Measurements from ENCODE around the gene BRI3BP.

The BRI3BP gene

DNA sequence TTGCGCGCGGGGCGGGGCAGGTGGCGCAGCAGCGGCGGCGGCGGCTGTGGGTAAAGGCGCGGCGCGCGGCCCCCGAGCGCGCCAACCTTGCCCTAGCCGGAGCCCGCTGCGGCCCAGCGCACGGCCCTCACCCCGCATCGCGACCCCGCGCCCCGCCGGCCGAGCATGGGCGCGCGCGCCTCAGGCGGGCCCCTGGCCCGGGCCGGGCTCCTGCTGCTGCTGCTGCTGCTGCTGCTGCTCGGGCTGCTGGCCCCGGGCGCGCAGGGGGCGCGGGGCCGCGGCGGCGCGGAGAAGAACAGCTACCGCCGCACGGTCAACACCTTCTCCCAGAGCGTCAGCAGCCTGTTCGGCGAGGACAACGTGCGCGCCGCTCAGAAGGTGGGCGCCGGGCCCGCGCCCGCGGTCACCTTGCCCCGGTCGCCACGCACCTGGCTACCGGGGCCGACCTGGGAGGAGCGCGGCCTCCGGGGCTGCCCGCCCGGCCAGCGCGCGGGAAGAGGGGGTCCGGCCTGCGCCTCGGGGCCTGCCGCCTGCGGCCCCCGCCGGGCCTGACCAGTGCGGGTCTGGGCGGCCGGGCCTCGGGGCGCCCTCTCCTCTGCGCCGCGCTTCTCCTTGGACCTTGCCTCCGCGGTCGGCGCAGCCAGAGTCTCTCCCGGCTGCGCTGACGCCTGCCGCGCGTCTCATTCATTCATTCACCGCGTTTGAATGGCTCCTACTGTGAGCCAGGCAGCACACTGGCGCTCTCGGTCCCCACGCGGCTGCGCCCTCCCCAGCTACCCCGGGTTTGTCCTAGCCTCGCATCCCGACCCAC lies at the start of gene BRI3BP:
Gene BRI3BP (plus strand): TSS at position 20 of the 811 bp plus-strand sequence. CDS start 146 bp downstream, at position 166.
- in situ Hi-C loops (cut with MboI; ENCODE audit: low pct_unique_long_range_greater_than_20kb, low sequenced_read_pairs): no loop called here
- peak; percentile 24 for DNase-seq

DNA sequence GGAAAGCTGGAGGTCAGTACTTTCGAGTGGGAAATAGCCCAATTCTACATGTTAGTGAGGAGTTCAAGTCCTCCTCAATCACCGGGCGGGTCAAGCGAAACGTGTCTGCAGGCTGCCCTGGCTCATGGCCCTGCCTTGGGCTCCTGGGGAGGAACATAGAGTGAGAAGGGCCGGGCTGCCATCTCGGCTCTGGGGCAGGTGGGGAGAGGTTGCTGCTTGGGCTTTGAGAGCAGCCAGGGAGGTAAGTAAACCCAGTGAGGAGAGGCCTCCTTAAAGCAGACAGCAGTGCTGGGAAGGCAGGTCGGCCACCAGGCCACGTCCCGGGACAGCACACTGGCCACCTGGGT lies 47.0 kb upstream of the BRI3BP start:
- DNase-seq: no peak

GRCh38 chr12:124947013-124947412 lies 46.4 kb upstream of the BRI3BP start:
- DNase-seq: no peak
- in situ Hi-C loops (cut with MboI; ENCODE audit: low pct_unique_long_range_greater_than_20kb, low sequenced_read_pairs): no loop called here

More for the DNA sequence above, 47.0 kb upstream of the BRI3BP start:
- in situ Hi-C loops (cut with MboI; ENCODE audit: low pct_unique_long_range_greater_than_20kb, low sequenced_read_pairs): no loop called here

GRCh38 chr12:124947561-124948398 lies 45.7 kb upstream of the BRI3BP start:
- no peak for DNase-seq
- in situ Hi-C loops (cut with MboI; ENCODE audit: low pct_unique_long_range_greater_than_20kb, low sequenced_read_pairs): no loop called here

DNA sequence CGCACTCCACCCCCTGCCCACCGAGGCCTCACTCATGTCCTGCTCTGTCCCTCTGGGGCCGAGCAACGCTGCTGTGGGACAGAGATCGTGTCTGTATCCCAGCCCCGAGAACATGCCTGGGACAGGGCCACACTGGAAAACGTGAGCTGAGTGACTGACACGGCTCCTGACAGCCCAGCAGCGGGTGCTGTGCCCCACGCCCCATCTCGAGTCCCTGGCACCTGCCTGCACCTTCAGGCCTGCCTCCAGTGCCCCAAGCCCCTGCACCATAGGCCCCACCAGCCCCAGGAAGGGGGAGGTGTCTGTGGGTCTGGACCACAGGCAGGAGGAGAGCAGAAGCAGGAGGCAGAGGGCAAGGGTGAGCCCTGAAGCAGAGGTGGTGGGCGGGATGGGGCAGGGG lies 44.4 kb upstream of the BRI3BP start:
- DNase-seq: no peak
- in situ Hi-C loops (cut with MboI; ENCODE audit: low pct_unique_long_range_greater_than_20kb, low sequenced_read_pairs): no loop called here

- DNase-seq: no peak
- in situ Hi-C loops (cut with MboI; ENCODE audit: low pct_unique_long_range_greater_than_20kb, low sequenced_read_pairs): no loop called here
These were observed 43.4 kb upstream of the BRI3BP start for GRCh38 chr12:124949779-124950728.

DNA sequence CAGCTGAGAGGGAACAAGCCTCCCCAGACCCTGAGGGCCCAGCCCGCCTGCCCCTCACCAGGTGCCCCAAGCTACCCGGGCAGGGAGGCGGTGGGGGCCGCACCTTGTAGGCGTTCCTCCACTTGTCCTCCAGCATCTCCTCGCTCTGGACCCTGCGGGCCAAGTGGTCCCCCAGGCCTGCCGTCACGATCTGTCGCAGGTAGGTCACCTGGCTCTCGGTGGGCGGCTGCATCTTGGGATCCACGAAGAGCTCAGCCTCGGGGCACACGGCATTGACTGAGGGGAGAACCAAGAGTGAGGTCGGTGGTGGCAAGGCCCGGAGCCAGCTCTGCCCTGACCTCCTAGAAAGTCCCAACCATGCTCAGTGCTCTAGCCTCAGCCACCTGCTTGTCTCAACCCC lies 41.1 kb upstream of the BRI3BP start:
- no peak for DNase-seq
- in situ Hi-C loops (cut with MboI; ENCODE audit: low pct_unique_long_range_greater_than_20kb, low sequenced_read_pairs): no loop called here

DNA sequence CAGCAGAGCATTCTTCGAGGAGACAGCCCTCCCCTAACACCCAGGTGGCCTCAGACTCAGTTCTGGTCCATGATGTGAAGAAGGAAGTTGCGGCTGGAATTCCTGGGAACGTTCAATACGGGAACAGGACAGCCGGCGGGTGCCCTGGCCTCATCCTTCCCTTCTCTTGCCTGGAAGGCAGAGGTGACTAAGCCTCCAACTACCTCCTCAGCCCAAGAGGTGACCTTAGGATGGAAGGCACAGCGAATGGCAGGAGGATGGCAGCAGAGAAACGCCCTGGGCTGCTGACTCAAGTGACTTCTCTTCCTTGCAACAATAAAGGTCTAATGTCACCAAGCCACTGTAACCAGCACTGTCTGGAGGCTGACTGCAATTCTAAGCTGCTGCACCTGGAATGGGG lies 40.6 kb upstream of the BRI3BP start:
- in situ Hi-C loops (cut with MboI; ENCODE audit: low pct_unique_long_range_greater_than_20kb, low sequenced_read_pairs): no loop called here

DNA sequence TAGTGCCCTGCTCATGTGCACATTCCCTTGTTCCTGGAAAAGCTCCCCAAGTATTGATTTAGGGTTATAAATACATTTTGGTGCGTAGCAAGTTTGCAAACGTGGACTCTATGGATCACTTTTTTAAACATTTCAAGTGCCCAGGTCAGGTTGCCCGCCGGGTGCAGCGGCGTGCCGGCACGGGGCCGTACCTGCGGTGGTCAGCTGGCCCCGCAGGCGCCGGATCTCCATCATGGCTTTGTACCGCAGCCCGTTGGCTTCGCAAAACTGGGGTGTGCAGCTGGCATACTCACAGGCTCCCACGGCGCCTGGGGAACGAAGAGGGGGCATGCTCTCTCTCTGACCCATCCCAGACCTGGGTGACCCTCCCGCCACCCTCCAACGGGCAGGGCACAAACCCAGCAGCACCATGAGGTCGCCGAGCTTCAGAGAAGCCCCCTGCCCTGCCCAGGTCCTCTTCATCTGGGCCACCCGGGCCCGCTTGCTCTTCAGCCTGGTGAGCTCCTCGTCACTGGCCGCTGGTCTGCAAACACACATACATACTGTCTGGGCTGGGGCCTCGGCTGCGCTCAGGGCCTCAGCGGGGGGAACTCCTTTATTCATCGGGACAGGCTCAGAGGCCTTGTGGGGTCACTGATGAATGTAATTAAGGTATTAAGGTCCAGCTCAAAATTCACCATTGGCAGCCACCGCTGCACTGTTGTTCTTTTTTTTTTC lies 39.6 kb upstream of the BRI3BP start:
- in situ Hi-C loops (cut with MboI; ENCODE audit: low pct_unique_long_range_greater_than_20kb, low sequenced_read_pairs): no loop called here

More for the DNA sequence above, 40.6 kb upstream of the BRI3BP start:
- DNase-seq: no peak

DNA sequence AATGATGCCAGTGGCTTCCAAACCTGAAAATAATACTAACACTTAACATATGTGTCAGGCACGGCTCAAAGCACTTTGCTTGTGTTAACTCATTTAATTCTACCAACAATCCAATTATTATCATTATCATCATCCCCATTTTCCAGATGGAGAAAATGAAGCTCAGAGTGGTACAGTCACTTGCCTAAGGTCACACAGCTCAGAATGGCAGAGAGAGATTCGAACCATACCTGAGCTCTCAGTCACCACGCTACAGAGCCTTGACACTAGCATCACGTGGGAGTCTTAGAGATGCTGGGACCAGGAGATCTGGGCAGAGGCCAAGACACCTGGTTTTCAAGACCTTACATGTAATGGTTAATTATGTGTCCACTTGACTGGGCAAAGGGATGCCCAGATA lies 38.7 kb upstream of the BRI3BP start:
- in situ Hi-C loops (cut with MboI; ENCODE audit: low pct_unique_long_range_greater_than_20kb, low sequenced_read_pairs): no loop called here
- DNase-seq: no peak

More for the DNA sequence above, 39.6 kb upstream of the BRI3BP start:
- DNase-seq: no peak

GRCh38 chr12:124956571-124956970 lies 36.9 kb upstream of the BRI3BP start:
- in situ Hi-C loops (cut with MboI; ENCODE audit: low pct_unique_long_range_greater_than_20kb, low sequenced_read_pairs): no loop called here
- no peak for DNase-seq

DNA sequence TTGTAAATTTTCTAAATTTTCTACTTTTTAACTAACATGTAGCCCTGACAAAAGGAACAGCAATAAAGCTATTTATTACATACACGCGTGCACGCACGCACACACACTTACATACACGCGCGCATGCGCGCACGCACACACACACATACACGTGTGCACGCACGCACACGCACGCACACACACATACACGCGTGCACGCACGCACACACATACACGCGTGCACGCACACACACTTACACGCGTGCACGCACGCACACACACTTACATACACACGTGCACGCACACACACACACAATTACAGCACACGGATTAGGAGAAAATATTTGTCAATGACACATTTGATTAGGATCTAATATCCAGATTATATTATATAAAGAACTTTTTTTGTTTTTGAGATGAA lies 32.4 kb upstream of the BRI3BP start:
- DNase-seq: no peak
- in situ Hi-C loops (cut with MboI; ENCODE audit: low pct_unique_long_range_greater_than_20kb, low sequenced_read_pairs): no loop called here

- DNase-seq: no peak
- in situ Hi-C loops (cut with MboI; ENCODE audit: low pct_unique_long_range_greater_than_20kb, low sequenced_read_pairs): no loop called here
These were observed 30.2 kb upstream of the BRI3BP start for GRCh38 chr12:124963211-124963610.

DNA sequence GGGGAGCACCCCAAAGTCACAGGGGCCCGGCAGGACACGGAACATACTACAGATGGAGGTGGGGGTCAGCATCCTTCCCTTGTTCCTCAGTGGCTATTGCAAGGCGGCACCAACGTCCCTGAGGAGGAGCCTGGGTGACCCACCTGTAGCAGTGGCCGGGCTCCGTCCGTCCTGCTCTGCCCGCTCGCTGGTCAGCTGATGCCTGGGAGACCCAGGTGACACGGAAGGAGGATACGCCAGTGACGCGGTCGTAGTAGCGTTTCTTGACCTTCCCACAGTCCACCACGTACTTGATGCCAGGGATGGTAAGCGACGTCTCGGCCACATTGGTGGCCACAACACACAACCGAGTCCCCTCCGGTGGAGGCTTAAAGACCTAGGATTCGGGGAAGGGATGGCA lies 29.2 kb upstream of the BRI3BP start:
- in situ Hi-C loops (cut with MboI; ENCODE audit: low pct_unique_long_range_greater_than_20kb, low sequenced_read_pairs): no loop called here
- no peak for DNase-seq

- in situ Hi-C loops (cut with MboI; ENCODE audit: low pct_unique_long_range_greater_than_20kb, low sequenced_read_pairs): no loop called here
- no peak for DNase-seq
These were observed 28.5 kb upstream of the BRI3BP start for GRCh38 chr12:124964836-124965462.

DNA sequence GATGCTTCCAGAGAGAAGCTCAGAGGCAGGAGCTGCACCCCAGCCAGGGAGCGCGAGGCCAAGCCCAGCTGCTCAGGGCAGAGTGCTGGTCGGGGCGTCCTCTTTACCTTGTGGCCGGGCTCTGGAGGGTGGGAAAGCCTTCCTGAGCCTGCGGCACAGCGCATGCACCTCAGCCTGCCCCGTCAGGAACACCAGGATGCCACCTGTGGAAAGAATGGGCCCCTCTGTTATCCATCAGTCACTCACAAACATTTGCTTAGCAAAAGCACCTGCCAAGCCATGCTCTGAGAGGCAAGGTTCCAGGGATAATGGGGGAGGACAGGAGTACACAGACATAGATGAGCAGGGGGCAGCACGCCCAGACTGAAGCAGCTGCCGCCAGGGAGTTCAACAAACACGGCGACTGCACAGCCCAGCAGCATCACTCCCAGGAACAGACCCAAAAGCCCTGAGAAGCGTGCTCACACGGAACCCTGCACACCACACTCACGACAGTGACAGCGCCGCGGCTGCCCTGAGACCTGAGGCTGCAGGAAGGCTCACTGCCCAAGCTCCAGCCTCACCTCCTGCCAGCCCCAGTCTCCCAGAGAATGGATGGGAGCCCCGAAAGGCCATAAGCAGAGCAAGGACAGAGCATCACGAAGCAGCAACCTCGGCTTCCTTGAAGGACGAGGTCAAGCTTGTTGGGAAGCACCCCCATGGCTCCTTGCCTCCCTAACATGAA lies 26.3 kb upstream of the BRI3BP start:
- DNase-seq: no peak
- in situ Hi-C loops (cut with MboI; ENCODE audit: low pct_unique_long_range_greater_than_20kb, low sequenced_read_pairs): no loop called here

DNA sequence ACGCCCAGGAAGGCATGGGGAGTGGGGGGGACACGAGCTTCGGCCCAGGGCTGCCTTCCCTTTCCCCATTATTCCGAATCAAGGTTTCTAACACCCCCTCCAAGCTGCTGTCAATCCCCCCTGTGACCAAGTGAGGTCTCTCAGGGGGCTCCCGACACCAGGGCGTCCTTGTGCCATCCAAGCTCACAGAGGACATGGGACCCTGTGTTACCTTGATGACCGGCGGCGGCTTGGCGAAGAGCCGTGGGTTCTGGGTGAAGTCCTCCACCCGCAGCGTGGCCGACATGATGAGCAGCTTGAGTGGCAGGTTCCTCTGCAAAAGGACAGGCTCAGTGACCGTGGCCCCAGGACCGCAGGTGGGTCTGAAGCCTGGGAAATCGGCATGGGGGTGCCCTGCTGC lies 24.8 kb upstream of the BRI3BP start:
- in situ Hi-C loops (cut with MboI; ENCODE audit: low pct_unique_long_range_greater_than_20kb, low sequenced_read_pairs): no loop called here

More for the DNA sequence above, 24.8 kb upstream of the BRI3BP start:
- no peak for DNase-seq

All from KBM-7 (cell line).